Measurements from ENCODE around the gene ZNF365. TPM values are rescaled to one million over a fixed set of nuclear protein-coding genes. Genes with fewer than 3 reads are reported as not detected.

The ZNF365 gene
- total and polyA plus RNA-seq, 2 of the 8 experiments (the other 6 are each of a cell fraction or from before 2014, with no cell fraction given): 0.41 to 0.43 TPM

DNA sequence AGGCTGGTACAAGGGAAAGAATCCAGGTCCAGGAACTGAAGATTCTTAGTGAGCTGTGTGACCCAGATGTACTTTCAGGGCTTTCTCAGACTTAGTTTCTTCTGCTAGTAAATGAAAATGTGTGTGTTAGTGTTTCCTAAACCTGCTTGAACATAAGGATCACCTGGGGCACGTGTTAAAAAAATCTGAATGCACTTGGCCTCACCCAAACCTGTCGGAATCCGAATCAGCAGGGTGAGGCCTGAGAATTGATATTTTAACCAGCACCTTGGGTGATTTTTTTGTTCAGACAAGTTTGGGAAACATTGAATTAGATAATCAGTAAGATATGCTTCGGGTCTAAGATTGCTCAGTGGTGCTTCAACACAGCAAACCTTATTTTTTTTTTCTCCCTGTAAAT, 59.7 kb downstream of the ZNF365 start:
- H2BK20ac ChIP-seq (ENCODE audit: low read length): no peak overlapping the region
- H3K9me3 ChIP-seq (ENCODE audit: insufficient read depth in 2 of 2, low read depth in 1 of 2, low read length in 1 of 2): no peaks in the 10 kb centered on the region
- H3K79me2 ChIP-seq (ENCODE audit: control insufficient read depth in 1 of 2, insufficient read depth in 2 of 2, low read length in 2 of 2): no peaks in the 10 kb centered on the region
- no peak overlapping the region for H2AFZ ChIP-seq (ENCODE audit: low read length)
- FAIRE-seq (no peak), DNase-seq (ENCODE audit: low read depth in 1 of 2, low spot score in 2 of 2) (no peak)
- no peak overlapping the region for H4K8ac ChIP-seq (ENCODE audit: extremely low read depth, insufficient read depth, low read length)
- H3K14ac ChIP-seq (ENCODE audit: insufficient read length): no peak overlapping the region
- no peaks in the 10 kb centered on the region for H4K20me1 ChIP-seq (replicated peaks in 1 of 2; ENCODE audit: control insufficient read depth in 1 of 2, insufficient read depth in 2 of 2, low read length in 2 of 2)
- ChIA-PET CTCF (ENCODE audit: partially characterized antibody) (interaction anchor here (1.2 kb wide), 1 partner anchor 10 kb away, joined by 3 read pairs; no protein-coding TSS in a partner anchor), POLR2A (ENCODE audit: partially characterized antibody) (no interaction called here)
- H3K18ac ChIP-seq (ENCODE audit: extremely low read depth, low read length): no peak overlapping the region
- no peak overlapping the region for H3K56ac ChIP-seq (replicated peaks; ENCODE audit: insufficient read length, low read depth, low read length)
- H3K36me3 ChIP-seq (ENCODE audit: control insufficient read depth in 2 of 4, insufficient read depth in 4 of 4, low read length in 3 of 4): no peaks in the 10 kb centered on the region
- 97% methylated on average over 4 of the region's 4 CpGs; no CpG with 5 or more reads in 1 of the 2 experiments for WGBS, 2 experiments (ENCODE audit: extremely low coverage in 1 of 2, insufficient coverage in 1 of 2, insufficient read length in 1 of 2, insufficient replicate concordance in 2 of 2, low coverage in 1 of 2, low lambda C conversion rate in 2 of 2, missing lambda C conversion rate in 1 of 2)
- H2BK5ac ChIP-seq (ENCODE audit: low read depth, low read length): no peak overlapping the region
- H3K4me2 ChIP-seq (ENCODE audit: insufficient read depth in 1 of 2, low read depth in 2 of 2, low read length in 2 of 2): no peak overlapping the region
- H3K23me2 ChIP-seq (ENCODE audit: low read depth, low read length): no peaks in the 10 kb centered on the region
- no peak overlapping the region for H2BK12ac ChIP-seq (ENCODE audit: low read depth, low read length)
- H3K27ac ChIP-seq (ENCODE audit: low read depth, low read length): no peak overlapping the region
- no peak overlapping the region for H4K5ac ChIP-seq (ENCODE audit: insufficient read length, low read depth, low read length)
- H4K91ac ChIP-seq (replicated peaks; ENCODE audit: insufficient read length, low read length): no peak overlapping the region
- no peaks in the 10 kb centered on the region; a peak in 1 of 7 replicates for H3K27me3 ChIP-seq (replicated peaks in 1 of 4; ENCODE audit: control insufficient read depth in 3 of 4, extremely low read depth in 1 of 4, insufficient read depth in 3 of 4, low read length in 3 of 4)
- H3K4me3 ChIP-seq (ENCODE audit: extremely low read depth in 1 of 4, insufficient read depth in 2 of 4, low read depth in 3 of 4, low read length in 4 of 4): no peak overlapping the region
- no peak overlapping the region for H3K4ac ChIP-seq (replicated peaks; ENCODE audit: insufficient read length, low read depth, low read length)
- no peak overlapping the region for H3K9ac ChIP-seq (replicated peaks in 1 of 4; ENCODE audit: extremely low read depth in 1 of 4, low read depth in 3 of 4, low read length in 3 of 4)
- H2AK5ac ChIP-seq (ENCODE audit: low read depth, low read length): no peak overlapping the region
- no peak overlapping the region for H2BK15ac ChIP-seq (ENCODE audit: low read length)
- no peak overlapping the region for H2BK120ac ChIP-seq (replicated peaks; ENCODE audit: low read depth, low read length)
- H3K23ac ChIP-seq (ENCODE audit: insufficient read length): no peak overlapping the region
- H3K79me1 ChIP-seq (ENCODE audit: low read depth, low read length): no peaks in the 10 kb centered on the region
- H3K4me1 ChIP-seq (replicated peaks in 1 of 4; ENCODE audit: control insufficient read depth in 3 of 4, insufficient read depth in 4 of 4, low read length in 3 of 4): no peaks in the 10 kb centered on the region
- TF ChIP-seq JUND (IDR thresholded peaks at IDR 0.05; ENCODE audit: low read length) (no peak), TBP (IDR thresholded peaks at IDR 0.05; ENCODE audit: low read depth, low read length) (no peak), SRF (IDR thresholded peaks at IDR 0.05; ENCODE audit: low read depth, low read length) (no peak), ZNF274 (IDR thresholded peaks at IDR 0.05; ENCODE audit: borderline replicate concordance, extremely low read depth, low read length) (no peak), SIN3A (conservative IDR thresholded peaks at IDR 0.05 in 1 of 2, IDR thresholded peaks at IDR 0.05 in 1 of 2; ENCODE audit: low read depth in 1 of 2, low read length in 2 of 2) (no peak), NANOG (IDR thresholded peaks at IDR 0.05; ENCODE audit: insufficient read depth, low read depth, low read length, poor library complexity, severe bottlenecking) (no peak), SUZ12 (IDR thresholded peaks at IDR 0.05; ENCODE audit: low read length) (no peak), RFX5 (IDR thresholded peaks at IDR 0.05; ENCODE audit: borderline replicate concordance, low read depth, low read length) (no peak), RBBP5 (IDR thresholded peaks at IDR 0.05; ENCODE audit: borderline replicate concordance, low read depth, low read length) (no peak), BACH1 (IDR thresholded peaks at IDR 0.05; ENCODE audit: low read length) (no peak), GABPA (IDR thresholded peaks at IDR 0.05; ENCODE audit: borderline replicate concordance, insufficient read depth, low read length) (no peak)
- TF ChIP-seq, protein P1, sequence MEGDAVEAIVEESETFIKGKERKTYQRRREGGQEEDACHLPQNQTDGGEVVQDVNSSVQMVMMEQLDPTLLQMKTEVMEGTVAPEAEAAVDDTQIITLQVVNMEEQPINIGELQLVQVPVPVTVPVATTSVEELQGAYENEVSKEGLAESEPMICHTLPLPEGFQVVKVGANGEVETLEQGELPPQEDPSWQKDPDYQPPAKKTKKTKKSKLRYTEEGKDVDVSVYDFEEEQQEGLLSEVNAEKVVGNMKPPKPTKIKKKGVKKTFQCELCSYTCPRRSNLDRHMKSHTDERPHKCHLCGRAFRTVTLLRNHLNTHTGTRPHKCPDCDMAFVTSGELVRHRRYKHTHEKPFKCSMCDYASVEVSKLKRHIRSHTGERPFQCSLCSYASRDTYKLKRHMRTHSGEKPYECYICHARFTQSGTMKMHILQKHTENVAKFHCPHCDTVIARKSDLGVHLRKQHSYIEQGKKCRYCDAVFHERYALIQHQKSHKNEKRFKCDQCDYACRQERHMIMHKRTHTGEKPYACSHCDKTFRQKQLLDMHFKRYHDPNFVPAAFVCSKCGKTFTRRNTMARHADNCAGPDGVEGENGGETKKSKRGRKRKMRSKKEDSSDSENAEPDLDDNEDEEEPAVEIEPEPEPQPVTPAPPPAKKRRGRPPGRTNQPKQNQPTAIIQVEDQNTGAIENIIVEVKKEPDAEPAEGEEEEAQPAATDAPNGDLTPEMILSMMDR (IDR thresholded peaks at IDR 0.05; ENCODE audit: control extremely low read depth in 1 of 3, insufficient read depth in 1 of 3, low read depth in 1 of 3, low read length in 3 of 3): no peak

All from H1 (cell line).